C4-2B (cell line): ENCODE data around the gene LARGE1.

Source experiments
- ZFX ChIP-seq: fragments of 450-650 bp; IDR thresholded peaks from 2 replicates; pipeline ENCODE4 v1.6.1; 2017
- TF ChIP-seq, protein P1 (sequence below): fragments of 450-650 bp; conservative IDR thresholded peaks from 2 replicates; pipeline ENCODE4 v1.5.1; 2017; ENCODE audit warnings: mild to moderate bottlenecking

DNA sequence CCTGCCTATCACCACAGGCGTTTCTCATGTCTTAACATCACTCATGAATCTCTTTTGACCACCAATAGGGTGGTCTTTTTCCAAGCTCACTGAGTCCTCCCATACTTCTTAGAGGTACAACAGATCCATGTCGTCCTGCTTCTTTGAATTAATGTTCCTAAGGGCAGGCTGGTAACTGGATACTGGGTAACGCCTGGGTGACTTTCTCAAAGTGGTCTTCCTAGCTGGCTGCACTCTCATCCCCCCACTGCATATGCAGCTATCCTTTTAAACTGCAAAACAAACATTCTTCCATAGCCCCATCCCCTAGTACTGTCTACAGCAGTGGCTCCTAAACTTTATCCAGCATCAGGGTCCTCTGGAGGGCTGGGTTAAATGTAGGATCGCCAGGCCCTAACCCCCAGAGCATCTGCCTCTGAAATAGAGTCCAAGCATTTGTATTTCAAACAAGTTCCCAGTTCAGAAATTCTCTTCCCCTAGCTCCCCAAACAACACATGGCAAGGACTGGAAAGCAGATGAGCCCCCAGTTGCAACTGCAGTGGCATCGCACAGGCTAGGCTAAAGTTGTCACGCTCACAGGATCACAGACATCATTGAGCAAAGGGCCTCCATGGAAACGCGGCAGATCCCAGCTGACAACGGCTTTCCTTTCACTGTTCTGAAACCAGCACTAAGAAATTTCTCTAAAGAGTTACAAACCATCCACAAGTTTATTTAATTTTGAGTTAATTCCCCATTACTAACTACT is 204.9 kb downstream of the LARGE1 start:
- TF ChIP-seq, protein P1, sequence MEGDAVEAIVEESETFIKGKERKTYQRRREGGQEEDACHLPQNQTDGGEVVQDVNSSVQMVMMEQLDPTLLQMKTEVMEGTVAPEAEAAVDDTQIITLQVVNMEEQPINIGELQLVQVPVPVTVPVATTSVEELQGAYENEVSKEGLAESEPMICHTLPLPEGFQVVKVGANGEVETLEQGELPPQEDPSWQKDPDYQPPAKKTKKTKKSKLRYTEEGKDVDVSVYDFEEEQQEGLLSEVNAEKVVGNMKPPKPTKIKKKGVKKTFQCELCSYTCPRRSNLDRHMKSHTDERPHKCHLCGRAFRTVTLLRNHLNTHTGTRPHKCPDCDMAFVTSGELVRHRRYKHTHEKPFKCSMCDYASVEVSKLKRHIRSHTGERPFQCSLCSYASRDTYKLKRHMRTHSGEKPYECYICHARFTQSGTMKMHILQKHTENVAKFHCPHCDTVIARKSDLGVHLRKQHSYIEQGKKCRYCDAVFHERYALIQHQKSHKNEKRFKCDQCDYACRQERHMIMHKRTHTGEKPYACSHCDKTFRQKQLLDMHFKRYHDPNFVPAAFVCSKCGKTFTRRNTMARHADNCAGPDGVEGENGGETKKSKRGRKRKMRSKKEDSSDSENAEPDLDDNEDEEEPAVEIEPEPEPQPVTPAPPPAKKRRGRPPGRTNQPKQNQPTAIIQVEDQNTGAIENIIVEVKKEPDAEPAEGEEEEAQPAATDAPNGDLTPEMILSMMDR: no peak
- no peak for TF ChIP-seq ZFX
